Spleen (tissue), 11 donors: ENCODE results near the gene MREG. TPM values are rescaled to one million over a fixed set of nuclear protein-coding genes. Genes with fewer than 3 reads are reported as not detected.
A peak's percentile ranks its signal among the peaks of the same experiment; 100 is the strongest.

ENCODE experiments used
- DNase-seq: peaks from one replicate; pipeline ENCODE4 v3.0.0-alpha.2; 2020
- H3K27ac ChIP-seq, 8 donors: fragments of 200-600 bp; sonication (generic) in 7 of 8; 1 replicate in 4 of 8; 2 replicates in 4 of 8; pipeline versions ENCODE4 v1.5.0 to v1.8.0; 2016 to 2021; ENCODE audit warnings: inconsistent platforms in 4 of 8, mild to moderate bottlenecking in 4 of 8, moderate library complexity in 1 of 8
- H3K27me3 ChIP-seq, 7 donors: fragments of 200-600 bp; sonication (generic) in 6 of 7; replicated peaks in 1 of 7; 1 replicate in 4 of 7; 2 replicates in 3 of 7; pipeline versions ENCODE4 v1.5.0 to v1.8.0; 2016 to 2021; ENCODE audit warnings: inconsistent platforms in 3 of 7, mild to moderate bottlenecking in 1 of 7
- H3K36me3 ChIP-seq, 6 donors: fragments of 200-600 bp; sonication (generic) in 5 of 6; 1 replicate in 4 of 6; 2 replicates in 2 of 6; pipeline versions ENCODE4 v1.5.0 to v1.8.0; 2016 to 2021; ENCODE audit warnings: inconsistent platforms in 2 of 6
- H3K4me1 ChIP-seq, 6 donors: fragments of 200-600 bp; sonication (generic) in 5 of 6; 1 replicate in 3 of 6; 2 replicates in 3 of 6; pipeline versions ENCODE4 v1.5.0 to v1.8.0; 2016 to 2021; ENCODE audit warnings: inconsistent platforms in 3 of 6
- H3K4me3 ChIP-seq, 8 donors: fragments of 200-600 bp; sonication (generic) in 7 of 8; 1 replicate in 4 of 8; 2 replicates in 4 of 8; pipeline versions ENCODE4 v1.5.0 to v1.8.0; 2016 to 2021; ENCODE audit warnings: inconsistent platforms in 4 of 8, mild to moderate bottlenecking in 4 of 8, moderate library complexity in 2 of 8
- H3K9me3 ChIP-seq, 8 donors: fragments of 200-600 bp; sonication (generic) in 7 of 8; 1 replicate in 4 of 8; 2 replicates in 4 of 8; pipeline versions ENCODE4 v1.5.0 to v1.8.0; 2016 to 2021; ENCODE audit warnings: inconsistent platforms in 4 of 8
- POLR2A ChIP-seq, 3 donors: fragments of 450-650 bp; IDR thresholded peaks; one replicate each; pipeline ENCODE4 v1.5.1; 2017; ENCODE audit warnings: antibody characterized with exemption in 3 of 3, mild to moderate bottlenecking in 1 of 3
- POLR2AphosphoS5 ChIP-seq, 3 donors: sonication (generic); formaldehyde crosslinking; IDR thresholded peaks; one replicate each; pipeline ENCODE4 v1.5.1; 2017; ENCODE audit warnings: antibody characterized with exemption in 3 of 3
- WGBS, 5 donors: extraction: QIAGEN DNeasy Blood & Tissue Kit in 3 of 5; methylation state at CpG; one replicate each; pipeline versions ENCODE4 v1.1.5 to v1.1.7; 2013 to 2018; 5-methylcytosine and 5-hydroxymethylcytosine counted together
- intact Hi-C: fragments of 100-400 bp; cut with DNase I; formaldehyde crosslinking; loops from one replicate; pipeline ENCODE4 v1.15.0; 2023; ENCODE audit warnings: low total_unique reads
- polyA plus RNA-seq, 3 donors: library from polyadenylated mRNA; stranded (reverse); fragments of 200-250 nt; gene quantifications; one replicate each; pipeline ENCODE4 v1.2.1, GENCODE V29; 2013
- total RNA-seq, 7 donors: library from RNA; depleted of rRNA in 3 of 7; stranded (reverse); fragments of >200 nt in 3 of 7; fragmentation: NEBNext Ultra II Directional in 4 of 7; extraction: Animal tissue kit (Norgen Biotek cat#: 25700) in 4 of 7; gene quantifications; one replicate each; pipeline versions ENCODE4 v1.1.0 to v1.2.1, GENCODE V29; 2016 to 2021
- TF ChIP-seq, protein P1 (sequence below), 11 experiments: fragments of 200-600 bp in 7 of 11; fragments of 450-650 bp in 4 of 11; sonication (generic) in 4 of 11; IDR thresholded peaks in 8 of 11; conservative IDR thresholded peaks in 3 of 11; 1 replicate in 7 of 11; 2 replicates in 4 of 11; pipeline versions ENCODE4 v1.4.0 to v1.8.0; 2016 to 2021; ENCODE audit warnings: antibody characterized with exemption in 11 of 11, inconsistent platforms in 4 of 11, mild to moderate bottlenecking in 1 of 11
- donor health status: healthy with polysubstance abuse.
- donor health status: DM: no; HTN: no; CAD: no; lungs with moderate emphysema.
- donor health status: DM: no; HTN: no; CAD: no.
- donor health status: Bipolar disorder and iron deficiency.
- donor health status: healthy.
- donor health status: DM: no; HTN: no; CAD: no.
- donor health status: DM: yes; HTN: yes; CAD: no.

MREG gene
- total and polyA plus RNA-seq, 10 donors, result 4.5 to 8.3 (median 6.6) TPM

DNA sequence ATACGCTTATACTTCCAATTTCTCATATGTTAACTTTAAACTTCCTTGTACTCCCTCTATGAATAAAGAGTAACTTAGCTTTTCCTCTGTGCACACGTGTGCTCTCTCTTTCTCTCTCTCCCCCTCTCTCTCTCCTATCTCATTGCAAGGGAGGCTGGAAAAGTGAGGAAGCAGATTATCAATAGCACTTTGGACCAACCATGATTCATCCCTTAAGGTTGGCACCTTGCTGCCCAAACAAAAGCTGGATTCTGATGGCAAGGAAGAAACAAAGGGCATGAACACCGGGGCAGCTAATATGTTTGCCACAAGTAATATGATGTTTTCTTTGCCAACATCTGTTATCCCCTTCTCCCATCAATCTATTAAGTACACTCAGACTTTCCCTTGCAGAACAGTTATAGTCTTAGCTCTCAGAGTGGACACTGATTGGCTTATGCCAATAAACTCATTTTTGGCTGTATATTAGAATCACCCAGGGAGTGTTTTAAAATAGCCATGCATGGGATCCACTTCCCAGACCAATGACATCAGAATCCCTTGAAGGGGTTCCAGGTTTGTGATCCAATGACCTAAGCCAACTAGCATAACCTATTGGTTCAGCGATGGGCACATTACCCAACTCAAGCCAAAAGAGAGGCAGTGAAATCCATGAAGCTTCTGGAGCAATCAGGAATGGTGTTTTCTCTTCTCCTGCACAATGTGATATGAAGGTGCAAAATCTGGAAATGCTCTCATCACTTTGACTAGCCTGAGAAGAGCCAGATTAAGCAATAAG is 60.3 kb downstream of the MREG start:
- no peaks in the 10 kb centered on the region for H3K9me3 ChIP-seq
- TF ChIP-seq, protein P1, sequence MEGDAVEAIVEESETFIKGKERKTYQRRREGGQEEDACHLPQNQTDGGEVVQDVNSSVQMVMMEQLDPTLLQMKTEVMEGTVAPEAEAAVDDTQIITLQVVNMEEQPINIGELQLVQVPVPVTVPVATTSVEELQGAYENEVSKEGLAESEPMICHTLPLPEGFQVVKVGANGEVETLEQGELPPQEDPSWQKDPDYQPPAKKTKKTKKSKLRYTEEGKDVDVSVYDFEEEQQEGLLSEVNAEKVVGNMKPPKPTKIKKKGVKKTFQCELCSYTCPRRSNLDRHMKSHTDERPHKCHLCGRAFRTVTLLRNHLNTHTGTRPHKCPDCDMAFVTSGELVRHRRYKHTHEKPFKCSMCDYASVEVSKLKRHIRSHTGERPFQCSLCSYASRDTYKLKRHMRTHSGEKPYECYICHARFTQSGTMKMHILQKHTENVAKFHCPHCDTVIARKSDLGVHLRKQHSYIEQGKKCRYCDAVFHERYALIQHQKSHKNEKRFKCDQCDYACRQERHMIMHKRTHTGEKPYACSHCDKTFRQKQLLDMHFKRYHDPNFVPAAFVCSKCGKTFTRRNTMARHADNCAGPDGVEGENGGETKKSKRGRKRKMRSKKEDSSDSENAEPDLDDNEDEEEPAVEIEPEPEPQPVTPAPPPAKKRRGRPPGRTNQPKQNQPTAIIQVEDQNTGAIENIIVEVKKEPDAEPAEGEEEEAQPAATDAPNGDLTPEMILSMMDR (IDR thresholded peaks at IDR 0.05 in 8 of 11, conservative IDR thresholded peaks at IDR 0.05 in 3 of 11), result no peak
- TF ChIP-seq POLR2A (IDR thresholded peaks at IDR 0.05), result no peak
- TF ChIP-seq POLR2AphosphoS5 (IDR thresholded peaks at IDR 0.05), result no peak
- intact Hi-C loops, result loop anchor here (10.0 kb wide), 1 partner anchor 62 kb away; the partner anchor contains the start of gene MREG

DNA sequence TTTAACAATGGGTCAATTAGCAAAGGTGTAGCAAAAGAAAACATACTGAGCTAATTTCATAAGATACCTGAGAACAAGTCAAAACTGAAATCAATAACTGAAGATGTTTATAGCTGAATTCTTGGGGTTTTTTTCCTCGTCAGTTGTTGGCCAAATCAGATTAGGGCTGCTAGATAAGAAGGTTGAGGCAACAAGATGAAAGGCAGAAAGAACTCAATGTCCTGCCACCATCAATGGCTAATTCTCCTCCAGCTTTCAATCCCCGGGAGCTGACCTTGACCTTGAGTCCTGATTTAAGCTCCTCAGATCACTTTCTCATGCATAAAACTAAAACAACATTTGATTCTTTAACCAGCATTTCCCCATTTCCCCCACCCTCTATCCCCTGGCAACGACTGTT is 61.8 kb downstream of the MREG start:
- no peak for DNase-seq
- intact Hi-C loops, result loop anchor here (10.0 kb wide), 1 partner anchor 63 kb away; the partner anchor contains the start of gene MREG
- Histone ChIP-seq H3K36me3 (peaks cover 0 to 5% (median 0%) of the 10 kb centered on the region in 6 donors), H3K4me1 (no peaks in the 10 kb centered on the region), H3K27me3 (no peaks in the 10 kb centered on the region), H3K4me3 (no peak overlapping the region), H3K9me3 (no peaks in the 10 kb centered on the region), H3K27ac (no peak overlapping the region)
- TF ChIP-seq, protein P1 (IDR thresholded peaks at IDR 0.05 in 8 of 11, conservative IDR thresholded peaks at IDR 0.05 in 3 of 11), result no peak
- TF ChIP-seq POLR2AphosphoS5 (IDR thresholded peaks at IDR 0.05) (no peak), POLR2A (IDR thresholded peaks at IDR 0.05) (no peak)
- 61 to 79% (median 75%) methylated on average over 3 of the region's 3 CpGs for WGBS, 5 donors

More for the DNA sequence above, 60.3 kb downstream of the MREG start:
- no peak overlapping the region for H3K27ac ChIP-seq
- DNase-seq, result no peak
- H3K4me3 ChIP-seq, result no peak overlapping the region
- H3K36me3 ChIP-seq, result peaks cover 0 to 7% (median 0%) of the 10 kb centered on the region in 6 donors
- H3K27me3 ChIP-seq, result no peaks in the 10 kb centered on the region
- WGBS, 5 donors, result 80 to 95% (median 88%) methylated on average over 4 of the region's 4 CpGs
- H3K4me1 ChIP-seq, result no peaks in the 10 kb centered on the region

DNA sequence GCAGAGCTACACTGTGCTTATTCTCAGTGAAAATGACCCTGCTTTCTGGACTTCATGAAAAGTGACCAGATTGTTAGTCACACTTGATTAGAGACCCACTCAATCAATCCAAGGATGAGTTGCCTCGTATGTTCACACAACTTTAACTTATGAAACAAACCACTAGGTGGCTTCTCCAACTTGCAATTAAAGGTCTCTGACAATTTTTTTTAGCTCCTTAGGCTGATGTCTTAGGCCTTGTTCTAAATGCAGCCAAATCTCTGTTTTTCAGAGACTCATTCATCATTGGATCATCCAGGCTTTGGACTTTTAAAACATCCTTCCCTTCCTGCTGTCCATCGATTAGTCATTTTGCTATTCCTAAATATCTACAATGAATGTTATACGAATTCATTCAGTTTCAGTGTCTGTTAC is 63.4 kb downstream of the MREG start:
- H3K4me1 ChIP-seq, result no peaks in the 10 kb centered on the region
- 63 to 64% (median 63%) methylated on average over 3 of the region's 3 CpGs for WGBS, 5 donors
- peaks cover 0 to 20% (median 4%) of the 10 kb centered on the region in 6 donors for H3K36me3 ChIP-seq
- H3K27me3 ChIP-seq, result no peaks in the 10 kb centered on the region
- no peak for DNase-seq
- H3K4me3 ChIP-seq, result no peak overlapping the region
- intact Hi-C loops, result loop anchor here (10.0 kb wide), 1 partner anchor 65 kb away; the partner anchor contains the start of gene MREG
- no peak overlapping the region for H3K27ac ChIP-seq
- no peaks in the 10 kb centered on the region for H3K9me3 ChIP-seq
- no peak for TF ChIP-seq POLR2A (IDR thresholded peaks at IDR 0.05)
- TF ChIP-seq, protein P1 (IDR thresholded peaks at IDR 0.05 in 8 of 11, conservative IDR thresholded peaks at IDR 0.05 in 3 of 11), result peak in 7 of 11 experiments; percentile 15 to 45 (median 33)

DNA sequence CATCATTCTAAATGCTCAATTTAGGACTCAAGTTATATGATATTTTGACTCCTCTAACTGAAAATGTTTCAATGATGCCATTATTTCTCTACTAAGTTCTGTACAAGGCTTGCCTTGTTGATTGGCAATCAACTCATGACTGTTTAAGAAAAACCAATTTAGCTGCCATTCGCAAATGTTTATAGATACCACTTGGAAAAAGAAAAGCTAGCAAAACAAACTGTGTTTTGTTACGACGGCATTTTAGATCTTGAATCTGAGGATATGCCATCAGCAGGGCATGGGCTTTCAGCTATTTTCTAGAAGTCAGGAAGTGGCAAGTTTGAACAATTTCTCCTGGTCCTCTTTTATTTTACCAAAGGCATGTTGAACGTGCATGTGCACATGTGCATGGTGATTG is 65.3 kb downstream of the MREG start:
- 85 to 96% (median 88%) methylated on average over 4 of the region's 4 CpGs for WGBS, 5 donors
- no peak for DNase-seq
- TF ChIP-seq POLR2AphosphoS5 (IDR thresholded peaks at IDR 0.05) (no peak), POLR2A (IDR thresholded peaks at IDR 0.05) (no peak)
- TF ChIP-seq, protein P1 (IDR thresholded peaks at IDR 0.05 in 8 of 11, conservative IDR thresholded peaks at IDR 0.05 in 3 of 11), result no peak
- Histone ChIP-seq H3K4me1 (no peaks in the 10 kb centered on the region), H3K27ac (no peak overlapping the region), H3K4me3 (no peak overlapping the region), H3K36me3 (peaks cover 0 to 39% (median 6%) of the 10 kb centered on the region in 6 donors), H3K27me3 (no peaks in the 10 kb centered on the region), H3K9me3 (no peaks in the 10 kb centered on the region)
- intact Hi-C loops, result no loop called here
